OCI-LY7 (cell line): ENCODE measurements around the gene KIDINS220. TPM values are rescaled to one million over a fixed set of nuclear protein-coding genes. Genes with fewer than 3 reads are reported as not detected.

Experiments
- BruUV-seq: library from RNA; stranded (reverse); fragments of 400-500 nt; replicated peaks from 2 replicates; lab custom pipeline; 2021; lab: Mats Ljungman, UMichigan
- CTCF ChIA-PET: fragments of 300-600 bp; sonication (Branson Sonifier 250); formaldehyde crosslinking; loops from one replicate; lab custom pipeline; 2022; ENCODE audit warnings: antibody characterized with exemption; ENCODE audit not compliant: unreplicated experiment; lab: Charles Lee
- POLR2A ChIA-PET: fragments of 300-600 bp; sonication (Branson Sonifier 250); formaldehyde crosslinking; loops from one replicate; lab custom pipeline; 2022; ENCODE audit warnings: antibody characterized with exemption; lab: Charles Lee
- DNase-seq: peaks from one replicate; pipeline ENCODE4 v3.0.0-alpha.2; 2015; ENCODE audit warnings: low spot score
- H2AFZ ChIP-seq: fragments of 200-600 bp; sonication (generic), shearing (Covaris generic); 2 replicates; pipeline ENCODE4 v1.6.1; 2014; ENCODE audit warnings: mild to moderate bottlenecking, antibody characterized with exemption, low read length, moderate library complexity
- H3K27ac ChIP-seq: fragments of 200-600 bp; sonication (generic); 2 replicates; pipeline ENCODE4 v1.5.1; 2014; ENCODE audit warnings: mixed run types, low read depth, mild to moderate bottlenecking, moderate library complexity, low read length, inconsistent platforms; ENCODE audit not compliant: poor library complexity, severe bottlenecking
- H3K36me3 ChIP-seq: fragments of 200-600 bp; sonication (generic); 2 replicates; pipeline ENCODE4 v1.6.1; 2014; ENCODE audit warnings: mild to moderate bottlenecking, antibody characterized with exemption, low read length, moderate library complexity, mixed read lengths; ENCODE audit not compliant: insufficient read depth
- H3K4me1 ChIP-seq: fragments of 200-600 bp; sonication (generic); 2 replicates; pipeline ENCODE4 v1.5.1; 2014; ENCODE audit warnings: mild to moderate bottlenecking, low read length; ENCODE audit not compliant: insufficient read depth, poor library complexity, severe bottlenecking
- H3K4me2 ChIP-seq: fragments of 200-600 bp; sonication (generic); 2 replicates; pipeline ENCODE4 v1.6.1; 2014; ENCODE audit warnings: mild to moderate bottlenecking, low read length
- H3K4me3 ChIP-seq: fragments of 200-600 bp; sonication (generic); 2 replicates; pipeline ENCODE4 v1.5.1; 2014; ENCODE audit warnings: mild to moderate bottlenecking, low read depth, low read length; ENCODE audit not compliant: poor library complexity, severe bottlenecking
- H3K79me2 ChIP-seq: fragments of 200-600 bp; sonication (generic); 2 replicates; pipeline ENCODE4 v1.6.1; 2016; ENCODE audit warnings: low read depth, mild to moderate bottlenecking, low read length, moderate library complexity, mixed read lengths; ENCODE audit not compliant: insufficient read depth
- H3K9me2 ChIP-seq: fragments of 200-600 bp; sonication (generic); 2 replicates; pipeline ENCODE4 v1.6.1; 2016; ENCODE audit warnings: mild to moderate bottlenecking, low read length, mixed read lengths; ENCODE audit not compliant: insufficient read depth
- H3K9me3 ChIP-seq: fragments of 200-600 bp; sonication (generic); 2 replicates; pipeline ENCODE4 v1.6.1; 2014; ENCODE audit warnings: mild to moderate bottlenecking, mixed run types, low read length, mixed read lengths
- H4K20me1 ChIP-seq: fragments of 200-600 bp; sonication (generic); 2 replicates; pipeline ENCODE4 v1.6.1; 2014; ENCODE audit warnings: mild to moderate bottlenecking, antibody characterized with exemption, low read length, moderate library complexity, mixed read lengths; ENCODE audit not compliant: insufficient read depth
- EZH2phosphoT487 ChIP-seq: fragments of 200-600 bp; sonication (generic); IDR thresholded peaks from 2 replicates; pipeline ENCODE4 v1.6.1; 2018; ENCODE audit warnings: low read depth, borderline replicate concordance, mild to moderate bottlenecking, mixed run types, antibody characterized with exemption, low read length, moderate library complexity, mixed read lengths
- intact Hi-C: fragments of 100-400 bp; cut with micrococcal nuclease; formaldehyde crosslinking; loops from one replicate; pipeline ENCODE4 v1.10.0; 2022; ENCODE audit not compliant: unreplicated experiment
- total RNA-seq, 2 experiments: library from RNA; depleted of rRNA in 1 of 2; stranded (reverse); fragments of >200 nt in 1 of 2; shearing (Covaris generic) in 1 of 2; gene quantifications; 2 replicates each; pipeline ENCODE4 v1.2.3, GENCODE V29; 2014 to 2022
- TF ChIP-seq, protein P1 (sequence below): fragments of 200-600 bp; sonication (generic); conservative IDR thresholded peaks from 2 replicates; pipeline ENCODE4 v1.5.1; 2014; ENCODE audit warnings: mild to moderate bottlenecking, antibody characterized with exemption, low read length, moderate library complexity, mixed read lengths

The KIDINS220 gene
- total RNA-seq, 2 experiments from 2014 or later, result 29.1 to 32.3 TPM

DNA sequence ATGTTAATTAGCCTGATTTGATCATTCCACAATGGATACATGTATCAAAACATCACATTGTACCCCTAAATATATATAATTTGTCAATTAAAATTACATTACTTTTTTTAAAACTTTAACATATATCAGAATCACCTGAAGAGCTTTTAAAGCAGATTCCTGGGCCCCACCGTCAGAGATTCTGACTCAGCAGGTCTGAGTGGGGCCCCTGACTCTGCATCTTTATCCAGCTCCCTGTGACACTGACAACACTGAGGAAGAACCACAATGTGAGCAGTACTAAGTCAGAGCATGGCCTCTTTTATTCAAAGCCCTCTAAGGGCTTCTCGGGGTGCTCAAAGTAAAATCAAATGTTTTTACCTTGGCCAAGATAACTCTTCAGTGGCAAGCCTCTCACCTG is 9.7 kb downstream of the KIDINS220 start:
- Histone ChIP-seq H3K9me2 (no peaks in the 10 kb centered on the region), H3K79me2 (no peaks in the 10 kb centered on the region), H3K4me3 (no peak overlapping the region), H3K27ac (no peak overlapping the region), H2AFZ (no peak overlapping the region), H3K4me1 (no peaks in the 10 kb centered on the region), H4K20me1 (no peaks in the 10 kb centered on the region), H3K9me3 (no peaks in the 10 kb centered on the region), H3K4me2 (no peak overlapping the region), H3K36me3 (peaks cover 21% of the 10 kb centered on the region; the same call in 1 of the 2 replicates)
- ChIA-PET POLR2A (interaction anchor here (0.5 to 1.3 kb wide), 2 partner anchors 23 to 453 kb away, joined by 3 to 5 read pairs; no protein-coding TSS in a partner anchor), CTCF (no interaction called here)
- TF ChIP-seq, protein P1, sequence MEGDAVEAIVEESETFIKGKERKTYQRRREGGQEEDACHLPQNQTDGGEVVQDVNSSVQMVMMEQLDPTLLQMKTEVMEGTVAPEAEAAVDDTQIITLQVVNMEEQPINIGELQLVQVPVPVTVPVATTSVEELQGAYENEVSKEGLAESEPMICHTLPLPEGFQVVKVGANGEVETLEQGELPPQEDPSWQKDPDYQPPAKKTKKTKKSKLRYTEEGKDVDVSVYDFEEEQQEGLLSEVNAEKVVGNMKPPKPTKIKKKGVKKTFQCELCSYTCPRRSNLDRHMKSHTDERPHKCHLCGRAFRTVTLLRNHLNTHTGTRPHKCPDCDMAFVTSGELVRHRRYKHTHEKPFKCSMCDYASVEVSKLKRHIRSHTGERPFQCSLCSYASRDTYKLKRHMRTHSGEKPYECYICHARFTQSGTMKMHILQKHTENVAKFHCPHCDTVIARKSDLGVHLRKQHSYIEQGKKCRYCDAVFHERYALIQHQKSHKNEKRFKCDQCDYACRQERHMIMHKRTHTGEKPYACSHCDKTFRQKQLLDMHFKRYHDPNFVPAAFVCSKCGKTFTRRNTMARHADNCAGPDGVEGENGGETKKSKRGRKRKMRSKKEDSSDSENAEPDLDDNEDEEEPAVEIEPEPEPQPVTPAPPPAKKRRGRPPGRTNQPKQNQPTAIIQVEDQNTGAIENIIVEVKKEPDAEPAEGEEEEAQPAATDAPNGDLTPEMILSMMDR, result no peak
- no peak for TF ChIP-seq EZH2phosphoT487
- no peak for DNase-seq
- BruUV-seq, result no TSS peak
- intact Hi-C loops, result no loop called here

DNA sequence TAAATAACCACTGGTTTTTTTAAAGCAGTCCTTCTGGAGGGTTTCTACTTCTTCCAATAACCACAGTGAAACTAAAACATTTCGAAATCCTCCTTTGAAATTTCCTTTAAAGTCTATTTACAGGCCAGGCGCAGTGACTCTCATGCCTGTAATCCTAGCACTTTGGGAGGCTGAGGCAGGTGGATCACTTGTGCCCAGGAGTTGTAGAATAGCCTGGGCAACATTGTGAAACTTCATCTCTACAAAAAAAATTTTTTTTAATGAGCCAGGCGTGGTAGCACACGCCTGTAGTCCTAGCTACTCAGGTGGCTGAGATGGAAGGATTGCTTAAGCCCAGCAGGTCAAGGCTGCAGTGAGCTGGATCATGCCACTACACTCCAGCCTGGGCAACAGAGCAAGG is 15.2 kb downstream of the KIDINS220 start:
- no peak for TF ChIP-seq EZH2phosphoT487
- TF ChIP-seq, protein P1, result no peak
- Histone ChIP-seq H3K36me3 (peaks cover 26% of the 10 kb centered on the region; the same call in 1 of the 2 replicates), H3K79me2 (no peaks in the 10 kb centered on the region), H3K4me3 (no peak overlapping the region), H3K9me2 (no peaks in the 10 kb centered on the region), H3K27ac (no peak overlapping the region), H3K9me3 (no peaks in the 10 kb centered on the region), H4K20me1 (no peaks in the 10 kb centered on the region), H3K4me1 (no peaks in the 10 kb centered on the region), H3K4me2 (no peak overlapping the region), H2AFZ (no peak overlapping the region)
- no TSS peak for BruUV-seq
- ChIA-PET POLR2A (interaction anchor here (0.9 to 1.1 kb wide), 3 partner anchors 11 to 58 kb away, joined by 3 to 5 read pairs (median 4); no protein-coding TSS in a partner anchor), CTCF (no interaction called here)
- no peak for DNase-seq
- intact Hi-C loops, result no loop called here
